HG02798 (cell line): ENCODE results near the gene C1QL1.

Source experiments
- ATAC-seq: cut with Tn5 transposase; IDR thresholded peaks from one replicate; pipeline ENCODE4 v1.9.1; 2021; ENCODE audit warnings: mild to moderate bottlenecking; ENCODE audit not compliant: unreplicated experiment, poor library complexity

The C1QL1 gene

DNA sequence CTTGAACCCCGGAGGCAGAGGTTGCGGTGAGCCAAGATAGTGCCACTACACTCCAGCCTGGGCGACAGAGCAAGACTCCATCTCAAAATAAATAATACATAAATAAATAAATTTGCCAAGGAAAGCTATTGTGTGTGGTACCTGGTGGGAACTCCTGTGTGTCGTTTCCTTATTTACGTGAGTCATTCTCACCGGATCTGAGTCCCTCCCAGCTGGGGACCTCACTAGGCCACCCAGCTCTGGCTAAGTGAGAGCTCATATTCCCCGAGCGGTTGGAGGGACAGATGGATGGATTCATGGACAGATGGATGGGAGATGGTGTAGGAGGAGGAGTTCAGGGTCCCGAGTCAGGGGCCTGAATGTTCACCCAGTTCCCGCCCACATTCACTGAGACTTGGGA is 22.9 kb upstream of the C1QL1 start:
- no peak for ATAC-seq

DNA sequence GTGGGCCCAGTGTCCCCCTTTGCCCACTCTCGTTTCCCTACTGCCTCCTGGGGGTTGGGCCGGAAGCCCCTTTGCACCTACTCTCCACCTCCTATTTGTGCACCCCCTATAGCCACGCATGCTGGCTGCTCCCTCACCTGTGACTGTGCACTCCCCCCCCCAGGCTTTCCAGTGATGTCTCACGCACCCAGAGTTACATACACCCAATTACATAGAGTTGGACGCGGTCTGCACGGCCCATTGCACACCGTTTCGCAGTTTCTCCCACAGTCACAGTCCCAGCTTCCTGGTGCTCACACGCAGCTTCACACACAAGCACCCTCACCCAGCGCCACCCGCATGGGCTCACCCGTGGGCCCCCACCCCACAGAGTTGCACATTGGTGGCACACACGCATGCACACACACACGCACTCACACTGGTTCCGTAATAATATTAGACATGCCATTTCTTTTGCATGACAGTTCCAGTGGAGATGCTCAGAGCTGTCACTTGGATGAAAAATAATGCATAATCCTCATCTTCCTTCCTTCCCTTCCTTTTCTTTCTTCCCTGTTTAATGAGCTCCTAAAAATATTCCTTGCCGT is 21.5 kb upstream of the C1QL1 start:
- no peak for ATAC-seq

DNA sequence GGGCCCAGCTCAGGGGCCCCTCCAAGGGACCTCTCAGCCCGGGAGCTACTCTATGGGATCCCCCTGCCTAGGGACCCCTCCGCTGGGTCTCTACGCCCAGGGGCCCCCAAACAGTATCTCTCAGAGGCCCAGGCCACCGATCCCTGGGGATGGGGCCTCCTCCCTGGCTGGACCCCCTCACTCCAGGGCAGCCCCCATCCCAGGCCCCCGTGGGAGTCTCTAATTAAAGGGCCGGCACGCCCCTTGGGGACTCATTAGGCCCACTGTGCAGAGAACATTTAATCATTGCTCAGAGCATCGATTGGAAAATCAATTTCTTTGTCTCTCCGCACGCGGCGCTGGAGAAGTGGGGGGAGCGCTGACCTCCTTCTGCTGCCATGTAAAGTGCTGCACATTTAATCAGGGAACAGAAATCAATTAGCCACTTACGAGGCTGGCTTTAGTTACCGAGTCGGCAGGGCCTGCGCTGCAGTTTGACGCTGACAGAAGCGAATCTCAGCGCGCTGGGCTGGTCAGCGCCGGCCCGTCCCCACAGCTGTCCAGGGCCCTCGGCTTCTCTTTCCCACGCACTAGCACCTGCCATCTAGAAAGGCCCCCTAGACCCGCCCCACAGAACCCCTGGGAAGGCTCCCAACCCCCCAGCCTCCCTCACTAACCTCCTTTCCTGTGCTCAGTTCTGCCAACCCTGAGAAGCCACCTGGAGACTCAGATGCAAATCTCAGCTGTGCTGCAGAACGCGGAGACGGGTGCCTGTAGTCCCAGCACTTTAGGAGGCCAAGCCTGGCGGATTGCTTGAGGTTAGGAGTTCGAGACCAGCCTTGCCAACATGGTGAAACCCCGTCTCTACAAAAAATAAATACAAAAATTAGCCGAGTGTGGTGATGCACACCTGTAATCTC is 20.2 kb upstream of the C1QL1 start:
- ATAC-seq: no peak

DNA sequence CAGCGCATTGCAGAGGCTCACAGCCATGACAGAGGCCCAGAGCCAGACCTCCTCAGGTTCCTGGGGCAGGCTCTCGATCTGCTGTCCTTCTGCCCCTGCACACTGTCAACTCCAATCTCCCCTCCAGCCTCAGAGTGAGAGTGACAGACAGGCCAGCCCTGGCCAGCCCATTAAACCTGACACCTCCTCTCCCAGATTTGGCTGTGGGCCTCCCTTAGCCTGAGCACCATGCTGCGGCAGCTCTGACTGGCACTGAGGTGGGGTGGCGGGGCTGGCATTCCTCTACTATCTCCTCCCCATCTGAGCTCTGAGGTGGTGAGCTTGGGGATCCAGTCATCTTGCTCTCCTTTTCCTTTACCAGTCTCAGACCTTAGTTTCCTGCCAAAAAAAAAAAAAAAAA is 15.5 kb upstream of the C1QL1 start:
- no peak for ATAC-seq

DNA sequence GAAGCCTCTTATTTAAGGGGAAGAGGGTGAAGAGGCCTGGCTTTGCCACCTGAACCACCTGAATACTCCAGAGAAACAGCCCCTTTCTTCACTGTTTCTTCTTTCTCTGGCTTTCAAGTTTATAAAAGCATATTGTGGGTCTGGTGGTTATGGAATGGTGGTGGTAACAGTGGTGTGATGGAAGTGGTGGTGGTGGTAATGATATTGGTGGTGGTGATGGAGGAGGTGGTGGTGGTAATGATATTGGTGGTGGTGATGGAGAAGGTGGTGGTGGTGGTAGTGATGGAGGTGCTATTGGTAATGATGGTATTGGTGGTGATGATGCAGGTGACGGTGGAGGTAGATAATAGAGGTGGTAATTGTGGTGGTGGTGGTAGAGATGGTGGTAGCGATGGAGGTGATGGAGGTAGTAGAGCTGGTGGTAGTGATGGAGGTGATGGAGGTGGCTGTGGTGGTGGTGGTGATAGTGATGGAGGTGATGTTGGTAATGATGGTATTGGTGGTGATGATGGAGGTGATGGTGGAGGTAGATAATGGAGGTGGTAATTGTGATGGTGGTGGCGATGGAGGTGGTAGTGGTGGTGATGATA is 14.1 kb upstream of the C1QL1 start:
- ATAC-seq: no peak

DNA sequence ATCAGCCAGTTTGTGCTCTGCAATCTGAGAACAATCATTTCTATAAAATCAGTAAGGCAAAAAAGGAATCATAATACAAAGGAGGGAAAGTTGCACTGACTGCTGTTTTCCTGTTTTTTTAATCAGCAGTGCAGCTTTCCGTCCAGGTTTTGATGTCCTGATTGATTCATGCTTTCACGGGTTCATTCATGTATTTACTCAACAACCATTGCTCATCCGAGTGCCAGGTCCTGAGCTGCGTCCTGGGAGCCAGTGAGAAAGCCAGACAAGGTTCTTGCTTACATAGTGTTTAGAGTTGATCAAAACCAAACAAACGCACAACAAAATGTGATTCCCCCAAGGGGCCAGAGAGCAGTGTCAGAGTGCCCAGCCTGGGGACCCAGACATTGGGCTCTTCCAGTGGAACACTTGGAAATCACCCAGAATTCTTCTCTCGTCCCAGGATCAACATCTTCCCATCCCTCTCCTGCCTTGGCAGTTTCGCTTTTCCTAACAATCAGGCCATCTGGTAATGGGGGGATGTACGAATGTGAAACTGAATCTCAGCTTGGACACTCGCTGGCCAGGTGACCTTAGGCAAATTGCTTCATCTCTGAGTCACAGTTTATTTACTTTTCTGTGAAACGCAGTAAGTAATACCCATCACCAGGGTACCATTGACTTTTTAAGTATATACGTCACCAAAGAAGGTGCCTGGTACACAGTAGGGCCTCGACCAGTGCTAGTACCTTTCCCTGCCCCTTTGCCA is 13.3 kb upstream of the C1QL1 start:
- ATAC-seq: no peak

DNA sequence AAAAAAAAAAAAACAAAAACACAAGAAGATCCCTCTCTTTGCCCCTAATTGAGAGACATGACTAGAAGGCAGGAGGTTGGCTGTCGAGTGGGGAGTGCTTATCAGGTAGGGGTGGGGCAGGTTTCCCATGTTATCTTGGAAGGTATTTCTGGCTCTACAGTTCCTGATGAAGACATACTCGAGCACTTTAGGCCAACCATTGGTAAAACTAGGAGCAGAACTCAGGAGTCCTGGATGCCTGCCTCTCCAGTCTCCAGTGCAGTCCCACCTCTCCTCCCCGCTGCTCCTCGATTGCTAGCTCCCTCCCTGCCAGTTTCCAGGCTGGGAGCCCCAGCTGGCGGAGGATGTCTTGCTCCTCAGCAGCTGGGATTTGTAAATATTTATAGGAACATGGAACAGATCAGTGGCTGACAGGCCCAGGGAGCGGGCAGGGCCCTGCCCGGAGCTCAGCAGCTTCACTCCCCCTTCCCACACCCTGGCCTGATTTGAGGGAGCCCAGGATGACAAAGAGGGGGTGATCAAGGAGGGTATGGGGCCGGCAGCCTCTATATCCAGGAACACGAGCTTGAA is 11.4 kb upstream of the C1QL1 start:
- ATAC-seq: no peak

DNA sequence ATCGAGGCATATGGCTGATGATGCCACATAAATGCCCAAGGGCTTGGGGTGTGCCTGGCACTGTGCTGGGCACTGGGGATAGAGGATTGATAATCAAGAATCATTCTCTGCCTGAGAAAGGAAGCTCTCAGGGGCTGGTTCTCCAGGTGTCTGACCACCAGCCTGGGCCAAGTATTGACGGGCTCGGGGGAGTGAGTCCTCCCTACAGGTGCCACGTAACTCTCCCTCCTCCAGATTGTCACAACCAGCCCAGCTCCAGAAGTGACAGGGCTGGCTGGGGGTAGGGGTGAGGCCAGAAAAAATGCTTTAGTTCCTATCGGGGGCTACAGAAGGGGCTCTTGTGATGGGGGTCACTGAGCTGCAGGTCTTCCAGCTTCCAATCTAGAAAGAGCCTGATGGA is 10.7 kb upstream of the C1QL1 start:
- ATAC-seq: no peak

DNA sequence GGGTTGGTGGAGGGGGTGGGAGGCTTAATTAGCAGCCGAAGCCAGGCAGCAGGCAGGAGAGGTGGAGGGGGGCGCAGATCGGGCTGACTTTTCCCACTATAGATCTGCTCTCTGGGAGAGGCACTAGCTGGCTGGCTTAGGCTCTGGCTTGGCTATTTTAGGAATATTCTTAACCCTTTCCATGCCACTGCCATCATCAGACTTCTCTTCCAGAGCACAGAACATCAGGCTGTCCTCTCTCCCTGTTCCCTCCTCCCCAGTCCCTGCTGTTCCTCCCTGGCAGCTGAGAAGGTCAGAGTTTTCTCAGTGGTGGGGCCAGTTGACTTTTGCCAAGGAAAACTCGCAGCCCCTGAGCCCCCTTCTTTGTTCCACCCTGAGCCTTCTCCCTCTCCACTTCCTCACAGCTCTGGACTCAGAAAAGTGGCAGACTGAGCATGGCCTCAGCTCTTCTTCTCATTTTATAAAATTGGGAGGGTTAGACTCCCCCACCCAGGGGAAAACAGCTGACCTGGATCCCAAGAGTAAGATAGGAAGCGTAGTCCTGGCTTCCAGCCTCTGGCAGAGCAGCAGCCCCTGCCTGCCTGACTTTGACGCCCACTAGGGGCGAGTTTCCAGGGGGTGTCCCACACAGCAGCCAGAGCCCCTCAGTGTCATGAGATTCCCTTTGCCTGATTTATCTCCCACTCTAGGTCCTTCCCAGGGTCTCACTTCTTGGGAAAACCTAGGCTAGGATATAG is 9.9 kb upstream of the C1QL1 start:
- no peak for ATAC-seq

DNA sequence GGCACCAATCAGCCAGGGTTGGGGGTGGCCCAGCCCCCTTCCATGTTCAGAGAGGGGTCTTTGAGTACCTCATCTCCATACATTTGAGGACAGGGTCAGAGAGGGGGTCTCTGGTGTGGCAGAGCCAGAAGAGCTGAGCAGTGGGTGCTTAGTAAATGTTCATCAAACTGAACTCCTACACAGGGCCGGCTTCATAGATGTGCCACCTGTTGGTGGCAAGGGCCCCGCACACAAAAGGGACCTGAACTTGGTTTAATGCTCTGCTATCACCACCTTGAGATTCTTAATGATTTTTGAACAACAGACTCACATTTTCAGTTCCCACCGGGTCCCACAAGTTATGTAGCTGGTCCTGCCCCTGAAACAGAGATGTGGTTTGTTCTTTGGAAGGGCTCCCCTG is 9.0 kb upstream of the C1QL1 start:
- no peak for ATAC-seq

DNA sequence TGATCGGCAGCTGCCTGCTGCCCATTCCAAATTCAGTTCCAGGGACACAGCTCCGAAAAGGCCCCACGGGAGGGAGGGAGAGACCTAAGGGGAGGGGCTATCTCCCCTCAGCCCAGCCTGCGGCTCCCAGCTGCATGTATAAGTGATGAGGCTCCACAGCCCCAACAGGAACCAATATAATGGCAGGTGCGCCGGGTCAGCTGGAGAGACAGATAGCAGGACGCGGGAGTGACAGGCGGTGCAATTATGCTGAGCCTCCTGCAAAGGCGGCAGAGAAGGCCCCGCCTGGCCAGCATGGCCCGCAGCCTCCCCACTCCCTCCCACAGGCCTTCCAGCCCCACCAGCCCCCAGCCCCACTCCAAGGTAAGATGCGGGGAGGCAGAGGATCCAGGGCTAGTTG is 8.1 kb upstream of the C1QL1 start:
- no peak for ATAC-seq

DNA sequence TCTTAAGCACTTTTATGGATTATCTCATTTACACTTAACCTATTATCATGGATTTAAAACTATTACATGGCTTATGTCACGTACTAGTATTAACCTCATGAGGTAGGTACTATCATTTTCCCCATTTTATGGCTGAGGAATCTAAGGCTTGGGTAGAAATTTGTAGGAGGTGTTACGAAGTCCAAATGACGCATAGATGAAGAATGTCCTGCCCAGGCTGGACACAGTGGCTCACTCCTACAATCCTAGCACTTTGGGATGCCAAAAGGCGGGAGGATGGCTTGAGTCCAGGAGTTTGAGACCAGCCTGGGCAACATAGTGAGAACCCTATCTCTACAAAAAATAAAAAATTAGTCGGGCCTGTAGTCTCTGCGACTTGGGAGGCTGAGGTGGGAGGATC is 4.8 kb upstream of the C1QL1 start:
- no peak for ATAC-seq

DNA sequence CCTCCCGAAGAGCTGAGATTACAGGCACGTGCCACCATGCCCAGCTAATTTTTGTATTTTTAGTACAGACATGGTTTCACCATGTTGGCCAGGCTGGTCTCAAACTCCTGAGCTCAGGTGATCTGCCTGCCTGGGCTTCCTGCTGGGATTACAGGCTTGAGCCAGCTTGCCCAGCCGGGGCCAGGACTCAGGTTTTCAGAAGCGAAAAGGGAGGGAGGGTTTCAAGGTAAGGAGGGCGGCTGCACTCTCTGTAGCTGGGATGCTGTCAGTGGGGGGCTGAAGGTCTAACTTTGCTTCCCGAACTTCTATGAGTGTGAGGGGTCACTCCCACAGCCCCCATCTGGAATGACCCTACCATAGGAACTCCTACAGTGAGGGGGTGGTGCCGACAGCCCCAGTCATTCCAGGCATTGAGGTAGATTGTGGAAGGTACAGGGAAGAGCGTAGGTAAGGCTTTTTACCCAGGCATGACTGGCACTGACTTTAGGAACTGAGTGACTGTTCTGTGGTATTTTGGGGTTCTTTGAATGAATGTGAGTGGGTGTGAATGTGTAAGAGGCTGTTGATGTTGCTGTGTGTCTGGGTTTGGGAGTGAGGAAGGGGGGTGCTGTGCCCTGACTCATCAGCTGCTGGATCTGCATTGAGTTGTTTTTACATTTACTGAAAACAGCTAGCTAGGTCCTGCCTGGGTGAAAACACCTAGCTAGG is 3.8 kb upstream of the C1QL1 start:
- no peak for ATAC-seq

DNA sequence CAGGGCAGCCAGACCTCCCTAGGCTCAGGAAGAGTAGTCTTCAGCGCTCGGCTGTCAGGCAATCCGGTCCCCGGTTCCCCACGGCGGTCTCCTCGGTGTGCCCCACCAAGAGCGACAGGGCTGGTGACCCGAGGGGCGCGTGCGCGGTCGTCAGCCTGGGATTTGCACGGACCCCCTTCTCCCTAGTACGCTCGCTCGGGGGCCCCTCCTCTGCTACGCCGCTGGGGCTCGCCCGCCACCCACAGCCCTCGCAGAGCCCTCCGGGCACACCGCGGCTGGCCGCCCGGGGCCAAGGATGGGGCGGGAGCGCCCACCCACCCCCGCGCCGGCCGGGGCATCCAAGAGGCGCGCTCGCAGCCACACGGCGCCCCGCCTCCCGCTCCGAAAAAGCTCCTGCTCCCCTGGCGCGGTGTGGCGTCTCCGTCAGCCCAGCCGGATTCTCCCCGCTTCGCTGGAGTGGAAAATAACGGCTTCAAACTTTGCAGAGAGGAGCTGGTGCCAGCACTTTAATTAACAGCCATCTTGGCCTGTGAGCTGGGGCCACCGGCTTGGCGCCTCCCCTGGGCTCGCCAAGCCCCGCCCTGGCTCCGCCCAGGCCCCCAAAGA is 2.1 kb upstream of the C1QL1 start:
- ATAC-seq: no peak

DNA sequence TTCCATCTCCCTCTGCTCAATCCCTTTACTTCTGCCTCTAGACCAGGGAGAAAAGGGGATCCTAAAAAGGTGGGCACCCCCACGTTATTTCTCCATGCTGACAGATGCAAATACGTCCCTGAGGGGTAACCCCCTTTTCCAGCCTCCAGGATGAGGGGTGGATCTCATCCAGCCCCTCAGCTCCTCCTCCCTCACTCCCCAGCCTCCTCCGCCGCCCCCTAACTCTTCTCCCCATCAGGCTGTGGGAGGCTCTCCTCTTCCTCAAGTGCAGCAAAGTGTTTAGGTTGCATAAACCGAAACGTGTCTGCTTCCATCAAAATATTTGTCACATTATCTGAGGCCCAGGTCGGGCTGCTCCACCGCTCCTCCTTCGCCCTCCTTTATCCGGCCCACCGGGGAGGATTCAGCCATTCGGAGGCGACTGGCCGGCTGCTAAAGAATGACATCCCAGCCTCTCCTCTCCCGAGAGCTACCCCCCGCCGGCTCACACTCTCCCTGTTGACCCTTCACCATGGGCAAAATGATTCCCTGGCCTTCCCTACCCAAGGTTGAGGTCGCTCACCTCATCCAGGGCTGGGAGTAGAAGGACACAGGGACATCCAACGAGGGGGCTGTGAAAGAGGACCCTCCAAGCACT is 1.2 kb upstream of the C1QL1 start:
- no peak for ATAC-seq

DNA sequence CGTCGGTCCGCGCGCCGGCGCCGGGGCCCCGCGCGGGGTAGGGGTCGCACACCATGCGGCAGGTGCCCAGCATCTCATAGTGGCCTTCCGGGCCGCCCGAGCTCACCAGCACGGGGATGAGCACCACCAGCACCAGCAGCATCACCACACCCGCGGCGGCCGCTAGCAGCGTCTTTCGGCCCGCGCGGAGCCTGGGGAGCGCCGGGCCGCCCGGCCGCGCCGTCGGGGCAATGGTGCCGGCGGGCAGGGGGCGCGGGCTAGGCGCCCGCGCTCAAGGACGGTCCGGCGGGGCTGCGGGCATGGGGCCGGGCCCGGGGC is 237 bp downstream of the C1QL1 start:
- ATAC-seq: no peak

DNA sequence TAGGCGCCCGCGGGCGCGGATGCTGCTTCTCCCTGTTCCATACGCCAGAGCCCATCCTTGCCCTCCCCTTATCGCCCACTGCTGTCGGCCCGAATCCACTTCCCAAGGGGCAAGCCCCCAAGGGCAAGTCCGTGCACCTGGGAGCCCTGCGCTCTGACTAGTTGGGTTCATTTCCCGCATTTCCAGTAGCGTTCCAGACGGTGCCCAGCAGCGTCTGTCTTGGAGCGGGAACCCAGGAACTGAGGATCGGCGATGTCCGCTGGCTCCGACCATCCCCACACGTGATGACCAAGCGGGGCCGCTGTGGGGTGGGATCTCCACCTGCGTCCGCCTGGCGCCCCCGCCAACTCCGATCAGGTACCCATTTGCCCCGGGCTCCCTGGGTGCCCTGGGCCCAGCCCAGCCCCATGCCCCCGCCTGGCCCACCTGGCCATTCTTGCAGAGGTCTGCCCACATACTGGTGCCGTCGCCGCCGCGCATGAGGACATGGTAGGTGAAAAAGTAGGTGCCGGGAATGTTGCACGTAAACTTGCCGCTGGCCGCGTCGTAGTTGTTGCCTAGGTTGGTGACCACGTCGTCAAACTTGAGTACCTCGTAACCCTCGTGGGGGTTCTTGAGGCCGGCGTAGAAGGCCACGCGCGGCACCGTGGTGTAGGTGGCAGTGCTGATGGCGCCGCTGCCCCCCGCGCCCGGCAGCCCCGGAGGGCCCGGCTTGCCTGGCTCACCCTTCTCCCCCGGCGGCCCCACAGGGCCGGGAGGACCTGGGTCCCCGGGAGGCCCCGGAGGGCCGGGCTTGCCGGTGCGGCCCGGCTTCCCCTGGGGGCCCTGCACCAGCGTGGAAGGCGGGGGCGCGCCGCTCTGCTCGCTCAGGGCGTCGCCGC is 837 bp downstream of the C1QL1 start:
- peak; percentile 1 for ATAC-seq
